ENCODE measurements around the gene ADAM10. TPM values are rescaled to one million over a fixed set of nuclear protein-coding genes. Genes with fewer than 3 reads are reported as not detected.

The ADAM10 gene
- total RNA-seq, 1 donor from 2014 or later, result 125 TPM

- no peaks in the 10 kb centered on the region for H3K9me3 Mint-ChIP-seq
- no peak overlapping the region for H3K27ac Mint-ChIP-seq (ENCODE audit: unreplicated experiment)
- H3K4me1 Mint-ChIP-seq, result peaks cover 22% of the 10 kb centered on the region
- no peaks in the 10 kb centered on the region for H3K36me3 Mint-ChIP-seq (ENCODE audit: low read depth)
- TF ChIP-seq CTCF (conservative IDR thresholded peaks at IDR 0.05), result no peak
- DNase-seq (ENCODE audit: low read depth, low spot score), result no peak
- no peak overlapping the region for H3K4me3 Mint-ChIP-seq
- H3K27me3 Mint-ChIP-seq (ENCODE audit: low read depth), result no peaks in the 10 kb centered on the region
Observed at GRCh38 chr15:58549013-58549784, 200.3 kb downstream of the ADAM10 start.

- TF ChIP-seq CTCF (conservative IDR thresholded peaks at IDR 0.05), result no peak
- Mint-ChIP-seq H3K4me3 (no peak overlapping the region), H3K27me3 (ENCODE audit: low read depth) (no peaks in the 10 kb centered on the region), H3K27ac (ENCODE audit: unreplicated experiment) (no peak overlapping the region), H3K9me3 (no peaks in the 10 kb centered on the region), H3K36me3 (ENCODE audit: low read depth) (no peaks in the 10 kb centered on the region), H3K4me1 (peaks cover 18% of the 10 kb centered on the region)
- DNase-seq (ENCODE audit: low read depth, low spot score), result no peak
Observed at GRCh38 chr15:58548308-58549012, 201.0 kb downstream of the ADAM10 start.

- H3K4me3 Mint-ChIP-seq, result no peak overlapping the region
- H3K36me3 Mint-ChIP-seq (ENCODE audit: low read depth), result no peaks in the 10 kb centered on the region
- H3K9me3 Mint-ChIP-seq, result no peaks in the 10 kb centered on the region
- H3K27me3 Mint-ChIP-seq (ENCODE audit: low read depth), result no peaks in the 10 kb centered on the region
- TF ChIP-seq CTCF (conservative IDR thresholded peaks at IDR 0.05), result no peak
- peaks cover 14% of the 10 kb centered on the region for H3K4me1 Mint-ChIP-seq
- no peak overlapping the region for H3K27ac Mint-ChIP-seq (ENCODE audit: unreplicated experiment)
- no peak for DNase-seq (ENCODE audit: low read depth, low spot score)
Observed at GRCh38 chr15:58547628-58548307, 201.7 kb downstream of the ADAM10 start.

GRCh38 chr15:58546635-58547627 lies 202.6 kb downstream of the ADAM10 start:
- Mint-ChIP-seq H3K36me3 (ENCODE audit: low read depth) (no peaks in the 10 kb centered on the region), H3K27ac (ENCODE audit: unreplicated experiment) (no peak overlapping the region)

More at GRCh38 chr15:58546635-58547627, 202.6 kb downstream of the ADAM10 start:
- H3K27me3 Mint-ChIP-seq (ENCODE audit: low read depth), result no peaks in the 10 kb centered on the region
- no peak overlapping the region for H3K4me3 Mint-ChIP-seq
- no peak for DNase-seq (ENCODE audit: low read depth, low spot score)
- TF ChIP-seq CTCF (conservative IDR thresholded peaks at IDR 0.05), result no peak
- H3K4me1 Mint-ChIP-seq, result peaks cover 9% of the 10 kb centered on the region
- H3K9me3 Mint-ChIP-seq, result no peaks in the 10 kb centered on the region

Data from neural crest cell (in vitro differentiated cells).